A549 treated with CpdA at 1 μM for 4 hours (cell line): Measurements from ENCODE around the gene HMGB2. TPM values are rescaled to one million over a fixed set of nuclear protein-coding genes. Genes with fewer than 3 reads are reported as not detected.

Experiments
- total RNA-seq: library from RNA; stranded (reverse); fragments of 200-300 nt; extraction: Qiagen RNA extraction; gene quantifications from 5 replicates; pipeline ENCODE4 v1.2.3, GENCODE V29; 2022; ENCODE audit warnings: low read depth

The HMGB2 gene
- 107 to 157 TPM (median 131 TPM) in 5 replicates for total RNA-seq

GRCh38 chr4:173334085-173334890 lies at the start of gene HMGB2:
Gene HMGB2, minus strand, starts transcription at chr4:173334358. Its CDS starts 709 bp downstream, at chr4:173333649.

GRCh38 chr4:173370477-173371291 lies 36.5 kb upstream of the HMGB2 start, which contains the start of gene SAP30:
Gene SAP30, plus strand, starts transcription at chr4:173370954. Its CDS starts 229 bp downstream, at chr4:173371183.

Other genes with a start within 250 kb of the HMGB2 start
- gene GALNT7, start 165.5 kb downstream of the HMGB2 start, total RNA-seq: 24.6 to 34.2 TPM (median 27.0 TPM) in 5 replicates
- 18.5 to 22.8 TPM (median 20.8 TPM) in 5 replicates for gene SAP30, start 36.6 kb upstream of the HMGB2 start, total RNA-seq
- not detected in 5 replicates for gene SCRG1, start 64.8 kb upstream of the HMGB2 start, total RNA-seq
- gene HAND2, start 195.9 kb upstream of the HMGB2 start, total RNA-seq: 0.14 to 0.66 TPM (median 0.36 TPM) in 5 replicates